ENCODE data around the gene NKIRAS2. TPM values are rescaled to one million over a fixed set of nuclear protein-coding genes. Genes with fewer than 3 reads are reported as not detected.
A peak's percentile ranks its signal among the peaks of the same experiment; 100 is the strongest.

NKIRAS2 gene
- total RNA-seq, 2 experiments from 2014 or later: 15.6 to 16.1 TPM

DNA sequence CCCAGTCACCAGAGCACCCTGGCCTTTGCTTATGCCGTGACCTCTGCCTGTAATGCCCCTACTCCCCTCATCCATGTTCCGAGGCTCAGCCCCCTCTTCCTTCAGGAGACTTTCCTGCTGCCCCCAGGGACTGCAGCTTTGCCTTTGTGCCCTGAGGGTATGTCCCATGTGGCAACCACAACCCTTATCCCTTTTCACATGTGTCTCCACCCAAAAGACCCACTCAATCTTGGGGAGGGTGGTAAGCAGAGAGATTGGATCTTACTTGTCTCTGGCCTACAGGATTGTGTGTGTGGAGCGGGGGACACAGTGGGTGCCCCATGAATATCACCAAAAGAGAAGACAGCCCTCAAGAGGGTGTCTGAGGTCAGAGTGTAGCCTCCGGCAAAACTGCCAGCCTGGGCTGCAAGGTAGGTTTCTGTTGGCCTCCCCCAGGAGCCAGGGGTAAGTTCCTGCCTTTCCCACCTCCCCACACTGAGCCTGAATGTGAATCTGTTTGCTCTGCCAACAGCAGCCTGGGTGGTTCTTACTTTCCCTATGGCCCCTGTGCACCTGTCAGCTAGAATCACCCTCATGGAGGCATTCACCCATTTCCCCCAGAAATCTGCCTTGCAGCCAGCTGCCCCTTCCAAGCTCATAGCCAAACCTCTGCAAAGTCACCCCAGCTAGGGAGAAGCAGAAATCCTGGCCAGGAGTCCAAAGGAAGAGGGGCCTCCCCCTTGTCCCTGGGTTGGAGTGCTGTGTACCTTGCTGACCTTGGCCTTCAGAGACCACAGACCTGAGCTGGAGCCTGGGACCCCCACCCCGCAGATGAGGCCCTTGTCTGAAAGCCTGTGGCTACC is 42.0 kb downstream of the NKIRAS2 start:
- ChIA-PET CTCF (interaction anchor here (1.2 to 1.5 kb wide), 2 partner anchors 36 to 99 kb away, joined by 3 read pairs; no protein-coding TSS in a partner anchor), POLR2A (no interaction called here)
- H3K4me1 Mint-ChIP-seq (ENCODE audit: low read depth): peaks cover 5% of the 10 kb centered on the region
- intact Hi-C loops (cut with micrococcal nuclease): no loop called here
- no peak for DNase-seq
- H3K4me3 Mint-ChIP-seq: no peak overlapping the region
- peaks cover 2% of the 10 kb centered on the region for H3K27me3 Mint-ChIP-seq
- H3K36me3 Mint-ChIP-seq: no peaks in the 10 kb centered on the region
- H3K27ac Mint-ChIP-seq: no peak overlapping the region
- no peaks in the 10 kb centered on the region for H3K9me3 Mint-ChIP-seq

DNA sequence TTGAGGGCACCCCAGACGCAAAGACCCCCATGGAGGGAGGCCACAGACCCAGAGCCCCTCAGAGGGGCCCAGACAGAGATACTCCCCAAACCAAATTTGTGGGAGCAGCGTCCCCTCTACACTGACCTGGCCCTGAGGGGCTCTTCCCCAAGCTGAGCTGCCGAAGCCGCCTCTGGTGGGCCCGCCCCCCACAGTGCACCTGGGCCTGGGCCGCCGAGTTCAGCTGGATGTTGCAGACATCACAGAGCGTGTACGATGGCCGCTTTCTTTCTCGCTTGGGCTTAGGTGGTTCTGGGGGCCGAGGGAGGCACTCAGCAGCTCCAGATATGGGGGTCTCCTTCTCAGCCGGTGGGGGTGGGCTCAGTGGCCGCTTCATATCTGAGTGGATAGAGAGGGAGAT is 42.8 kb downstream of the NKIRAS2 start:
- no peak overlapping the region for H3K4me3 Mint-ChIP-seq
- POLR2A ChIA-PET: no interaction called here
- H3K9me3 Mint-ChIP-seq: no peaks in the 10 kb centered on the region
- DNase-seq: no peak
- H3K36me3 Mint-ChIP-seq: no peaks in the 10 kb centered on the region
- peaks cover 5% of the 10 kb centered on the region for H3K4me1 Mint-ChIP-seq (ENCODE audit: low read depth)
- intact Hi-C loops (cut with micrococcal nuclease): no loop called here
- peaks cover 2% of the 10 kb centered on the region for H3K27me3 Mint-ChIP-seq
- CTCF ChIA-PET: interaction anchor here (1.2 to 6.8 kb wide), 2 partner anchors 37 to 39 kb away, joined by 3 to 70 read pairs; no protein-coding TSS in a partner anchor
- H3K27ac Mint-ChIP-seq: no peak overlapping the region

DNA sequence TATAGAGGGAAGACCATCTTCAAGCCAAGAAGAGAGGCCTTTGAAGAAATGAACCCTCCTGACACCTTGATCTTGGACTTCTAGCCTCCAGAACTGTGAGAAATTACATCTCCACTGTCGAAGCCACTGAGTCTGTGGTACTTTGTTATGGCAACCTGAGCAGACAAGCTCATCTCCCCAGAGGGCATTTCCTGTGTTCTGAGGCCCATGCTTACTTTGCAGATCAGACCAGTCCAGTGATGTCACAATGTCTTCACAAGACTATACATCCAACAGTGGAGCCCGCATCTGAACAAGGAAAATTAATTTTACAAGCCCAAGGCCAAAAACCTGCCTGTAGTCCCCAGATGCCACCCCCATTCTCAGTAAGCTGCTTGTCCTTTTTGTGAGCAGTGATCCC is 45.3 kb downstream of the NKIRAS2 start:
- Mint-ChIP-seq H3K36me3 (no peaks in the 10 kb centered on the region), H3K4me1 (ENCODE audit: low read depth) (peaks cover 5% of the 10 kb centered on the region), H3K27ac (no peak overlapping the region), H3K4me3 (no peak overlapping the region), H3K9me3 (no peaks in the 10 kb centered on the region), H3K27me3 (peaks cover 2% of the 10 kb centered on the region)
- intact Hi-C loops (cut with micrococcal nuclease): loop anchor here (5.0 kb wide), 1 partner anchor 38 kb away; no protein-coding TSS in a partner anchor
- ChIA-PET POLR2A (no interaction called here), CTCF (interaction anchor here (0.7 to 6.8 kb wide), 12 partner anchors 12 to 137 kb away, joined by 3 to 70 read pairs (median 3); partner anchors contain the start of gene DHX58)
- no peak for DNase-seq

DNA sequence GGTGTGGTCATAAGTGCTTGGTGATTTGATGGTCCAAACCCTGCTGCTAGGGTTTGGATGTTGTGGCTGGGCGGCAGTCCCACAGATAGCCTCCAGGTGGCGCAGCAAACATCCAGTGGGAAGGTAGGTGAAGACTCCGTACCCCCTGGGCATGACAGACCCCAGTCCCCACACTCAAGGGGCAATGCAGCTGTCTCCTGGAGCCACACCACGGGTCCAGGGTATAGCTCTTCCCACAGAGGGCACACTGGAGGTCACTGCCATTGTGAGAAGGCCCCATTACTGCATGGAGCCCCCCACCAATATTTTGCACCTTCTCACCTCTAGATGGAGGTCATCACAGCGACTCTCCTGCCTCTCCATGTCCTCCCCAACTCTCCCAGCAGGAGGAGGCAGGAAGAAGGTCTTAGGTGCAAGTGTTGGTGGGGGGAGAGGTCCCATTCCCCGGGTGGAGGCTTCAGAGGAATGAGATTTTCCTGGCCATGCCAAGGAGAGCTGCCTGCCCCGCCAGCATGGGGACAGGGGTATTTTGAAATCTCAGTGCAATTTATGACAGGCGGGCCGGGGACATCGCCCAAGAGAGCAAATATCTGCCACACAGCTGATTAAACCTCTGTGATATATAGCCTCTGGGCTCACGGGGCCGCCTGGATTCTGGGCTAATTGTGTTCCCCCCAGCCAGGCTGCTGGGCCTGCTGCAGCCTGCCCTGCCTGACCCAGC is 47.6 kb downstream of the NKIRAS2 start:
- H3K9me3 Mint-ChIP-seq: no peaks in the 10 kb centered on the region
- intact Hi-C loops (cut with micrococcal nuclease): loop anchor here (1.0 to 5.0 kb wide), 3 partner anchors 34 to 49 kb away; no protein-coding TSS in a partner anchor
- ChIA-PET POLR2A (interaction anchor here (0.5 to 1.2 kb wide), 2 partner anchors 45 to 128 kb away, joined by 3 to 4 read pairs; partner anchors contain the start of gene DHX58), CTCF (interaction anchor here (0.5 to 6.8 kb wide), 23 partner anchors 9 to 336 kb away, joined by 3 to 70 read pairs (median 4); partner anchors contain the start of genes CNP, DHX58, KAT2A and KCNH4)
- H3K4me3 Mint-ChIP-seq: no peak overlapping the region
- H3K36me3 Mint-ChIP-seq: no peaks in the 10 kb centered on the region
- peaks cover 5% of the 10 kb centered on the region for H3K4me1 Mint-ChIP-seq (ENCODE audit: low read depth)
- peak; percentile 82 for DNase-seq
- peaks cover 13% of the 10 kb centered on the region for H3K27me3 Mint-ChIP-seq
- H3K27ac Mint-ChIP-seq: no peak overlapping the region

- intact Hi-C loops (cut with micrococcal nuclease): loop anchor here (5.0 kb wide), 1 partner anchor 42 kb away; no protein-coding TSS in a partner anchor
- ChIA-PET CTCF (interaction anchor here (0.5 to 6.8 kb wide), 7 partner anchors 28 to 111 kb away, joined by 3 to 70 read pairs (median 13); partner anchors contain the start of genes DHX58 and KAT2A), POLR2A (interaction anchor here (1.2 kb wide), 1 partner anchor 43 kb away, joined by 4 read pairs; the partner anchor contains the start of gene DHX58)
- Mint-ChIP-seq H3K4me1 (ENCODE audit: low read depth) (peaks cover 2% of the 10 kb centered on the region), H3K27ac (no peak overlapping the region), H3K9me3 (no peaks in the 10 kb centered on the region), H3K27me3 (peaks cover 21% of the 10 kb centered on the region), H3K4me3 (no peak overlapping the region), H3K36me3 (no peaks in the 10 kb centered on the region)
- no peak for DNase-seq
These were observed 49.1 kb downstream of the NKIRAS2 start for GRCh38 chr17:42068979-42069378.

DNA sequence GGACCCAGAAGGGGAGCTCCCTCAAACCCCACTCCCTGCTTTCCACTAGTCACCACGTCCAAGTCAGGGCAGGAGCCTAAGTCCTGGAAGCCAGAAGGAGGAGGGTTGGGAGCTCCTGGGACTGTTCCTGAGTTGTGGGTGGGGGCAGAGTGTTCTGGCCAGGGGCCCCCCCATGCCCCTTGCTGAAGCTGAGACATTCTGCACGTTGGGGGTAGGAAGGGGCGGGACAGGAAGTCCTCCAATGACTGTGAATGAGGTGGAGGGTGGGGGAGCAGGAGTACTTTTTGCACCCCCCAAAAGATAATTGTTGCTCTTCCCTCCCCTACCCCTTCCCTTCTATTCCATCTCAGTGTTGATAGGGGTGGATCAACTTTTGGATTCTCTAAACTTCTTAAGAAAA is 51.9 kb downstream of the NKIRAS2 start:
- intact Hi-C loops (cut with micrococcal nuclease): no loop called here
- no peak overlapping the region for H3K4me3 Mint-ChIP-seq
- H3K36me3 Mint-ChIP-seq: no peaks in the 10 kb centered on the region
- ChIA-PET POLR2A (no interaction called here), CTCF (interaction anchor here (0.6 to 1.3 kb wide), 6 partner anchors 23 to 1029 kb away, joined by 3 to 4 read pairs (median 3); no protein-coding TSS in a partner anchor)
- H3K9me3 Mint-ChIP-seq: no peaks in the 10 kb centered on the region
- peaks cover 21% of the 10 kb centered on the region for H3K27me3 Mint-ChIP-seq
- no peak overlapping the region for H3K27ac Mint-ChIP-seq
- no peak for DNase-seq
- H3K4me1 Mint-ChIP-seq (ENCODE audit: low read depth): no peaks in the 10 kb centered on the region

GRCh38 chr17:42072323-42073187 is 52.7 kb downstream of the NKIRAS2 start:
- no peak overlapping the region for H3K27ac Mint-ChIP-seq
- H3K27me3 Mint-ChIP-seq: peaks cover 21% of the 10 kb centered on the region
- CTCF ChIA-PET: interaction anchor here (0.6 to 1.3 kb wide), 4 partner anchors 31 to 1028 kb away, joined by 3 read pairs; no protein-coding TSS in a partner anchor
- no peak for DNase-seq
- no peaks in the 10 kb centered on the region for H3K9me3 Mint-ChIP-seq
- POLR2A ChIA-PET: no interaction called here
- no peaks in the 10 kb centered on the region for H3K36me3 Mint-ChIP-seq
- no peaks in the 10 kb centered on the region for H3K4me1 Mint-ChIP-seq (ENCODE audit: low read depth)
- H3K4me3 Mint-ChIP-seq: no peak overlapping the region
- intact Hi-C loops (cut with micrococcal nuclease): no loop called here

Other genes with a start within 250 kb of the NKIRAS2 start
- under 1 TPM; 0.12 to 0.29 TPM for gene JUP, start 233.4 kb upstream of the NKIRAS2 start, total RNA-seq
- 1 to 10 TPM; 2.5 to 2.9 TPM for gene P3H4, start 208.1 kb upstream of the NKIRAS2 start, total RNA-seq
- 1 to 10 TPM in 1 of 2 experiments, under 1 TPM in 1; 0.76 to 1.4 TPM for gene FKBP10, start 207.1 kb upstream of the NKIRAS2 start, total RNA-seq
- 10 to 100 TPM; 29.0 to 29.5 TPM for gene NT5C3B, start 183.9 kb upstream of the NKIRAS2 start, total RNA-seq
- gene KLHL10, start 182.3 kb upstream of the NKIRAS2 start, total RNA-seq: under 1 TPM; 0.12 to 0.29 TPM
- 10 to 100 TPM; 23.6 to 25.2 TPM for gene KLHL11, start 154.7 kb upstream of the NKIRAS2 start, total RNA-seq
- gene ACLY, start 101.1 kb upstream of the NKIRAS2 start, total RNA-seq: 100 to 1,000 TPM; 186 to 203 TPM
- 1 to 10 TPM in 1 of 2 experiments, under 1 TPM in 1; 0.77 to 1.4 TPM for gene ODAD4, start 89.5 kb upstream of the NKIRAS2 start, total RNA-seq
- 10 to 100 TPM; 66.6 to 68.0 TPM for gene CNP, start 53.3 kb upstream of the NKIRAS2 start, total RNA-seq
- 10 to 100 TPM; 79.7 to 80.9 TPM for gene DNAJC7, start 2.7 kb upstream of the NKIRAS2 start, total RNA-seq
- under 1 TPM; 0.15 to 0.26 TPM for gene C17orf113, start 30.5 kb downstream of the NKIRAS2 start, total RNA-seq
- under 1 TPM in 1 of 2 experiments, not detected in 1; 0.10 TPM for gene ZNF385C, start 78.4 kb downstream of the NKIRAS2 start, total RNA-seq
- 10 to 100 TPM; 38.1 to 38.4 TPM for gene DHX58, start 92.6 kb downstream of the NKIRAS2 start, total RNA-seq
- gene KAT2A, start 101.3 kb downstream of the NKIRAS2 start, total RNA-seq: 10 to 100 TPM; 38.6 to 41.0 TPM
- gene HSPB9, start 102.7 kb downstream of the NKIRAS2 start, total RNA-seq: not detected
- gene RAB5C, start 134.9 kb downstream of the NKIRAS2 start, total RNA-seq: 10 to 100 TPM; 47.8 to 52.4 TPM
- gene KCNH4, start 161.1 kb downstream of the NKIRAS2 start, total RNA-seq: under 1 TPM; 0.39 to 0.40 TPM
- gene HCRT, start 165.4 kb downstream of the NKIRAS2 start, total RNA-seq: not detected
- 10 to 100 TPM; 13.1 to 13.5 TPM for gene GHDC, start 174.4 kb downstream of the NKIRAS2 start, total RNA-seq

Measured in activated CD4-positive, alpha-beta memory T cell treated with anti-CD3 and anti-CD28 coated beads for 36 hours (primary cell).